NOMO-1 treated with dmso at 0.1 percent for 144 hours (cell line): ENCODE data around the gene TXK.

Experiments used
- DNase-seq: peaks from one replicate; lab custom pipeline; 2025; ENCODE audit not compliant: unreplicated experiment; lab: John Stamatoyannopoulos, UW

Gene TXK

DNA sequence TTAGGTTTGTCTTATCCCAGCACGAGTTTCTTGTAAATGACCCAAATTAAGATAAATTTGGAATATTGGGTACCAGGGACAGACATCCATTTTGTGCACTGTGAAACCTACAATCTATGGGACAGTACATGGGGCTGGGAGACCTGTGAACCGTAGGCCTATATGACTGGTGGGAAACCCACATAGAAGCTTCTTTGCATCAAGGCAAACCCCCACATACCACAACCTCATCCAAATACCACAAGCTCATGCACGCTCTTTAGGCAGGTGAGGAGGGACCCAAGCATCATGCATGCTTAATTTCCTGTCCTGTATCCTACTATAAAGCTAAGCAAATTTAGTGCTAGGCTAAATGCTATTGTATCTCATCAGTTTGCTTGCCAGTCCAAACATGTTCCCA is 69.7 kb downstream of the TXK start:
- no peak for DNase-seq

DNA sequence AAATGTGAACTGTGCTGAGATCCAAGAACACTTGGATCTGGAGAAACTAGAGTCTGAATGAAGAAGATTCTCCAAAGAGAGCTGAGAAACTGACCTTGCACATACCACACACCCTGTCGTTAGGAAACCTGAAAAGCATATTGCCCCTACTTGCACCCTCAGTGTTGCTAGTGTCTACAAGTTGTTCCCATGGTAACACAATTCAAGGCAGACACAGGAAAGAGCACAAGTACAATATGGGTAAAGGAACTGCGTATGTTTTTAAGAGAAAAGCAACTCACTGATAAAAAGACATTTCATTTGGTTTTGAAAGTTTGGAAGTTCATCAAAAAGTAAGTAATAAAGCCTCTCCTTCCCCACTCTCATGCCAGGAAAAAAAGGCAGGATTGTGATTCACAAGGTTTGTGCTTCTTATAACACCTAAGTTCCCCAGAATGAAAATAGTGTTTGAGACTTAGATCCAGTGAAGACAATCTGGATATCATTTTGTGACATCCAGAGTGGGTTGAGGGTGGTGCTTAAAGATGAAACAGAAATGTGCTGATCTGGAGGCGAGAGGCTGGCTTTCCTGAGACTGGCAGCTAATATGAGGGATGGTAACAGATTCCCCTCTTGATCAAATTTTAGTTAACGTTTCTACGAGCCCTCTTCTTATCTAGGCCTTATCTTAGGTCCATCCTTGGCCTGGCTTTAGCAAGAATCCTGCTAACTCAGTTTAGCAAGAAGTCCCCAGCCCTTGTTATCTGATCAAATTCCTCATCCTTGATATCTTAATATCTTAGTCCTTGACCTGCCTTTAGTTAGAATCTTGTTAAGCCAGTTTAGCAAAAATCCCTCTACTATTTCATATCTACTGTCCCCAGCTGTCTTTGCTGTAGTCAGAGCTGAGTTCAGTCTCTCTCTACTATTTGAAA is 75.2 kb downstream of the TXK start:
- DNase-seq, result no peak

DNA sequence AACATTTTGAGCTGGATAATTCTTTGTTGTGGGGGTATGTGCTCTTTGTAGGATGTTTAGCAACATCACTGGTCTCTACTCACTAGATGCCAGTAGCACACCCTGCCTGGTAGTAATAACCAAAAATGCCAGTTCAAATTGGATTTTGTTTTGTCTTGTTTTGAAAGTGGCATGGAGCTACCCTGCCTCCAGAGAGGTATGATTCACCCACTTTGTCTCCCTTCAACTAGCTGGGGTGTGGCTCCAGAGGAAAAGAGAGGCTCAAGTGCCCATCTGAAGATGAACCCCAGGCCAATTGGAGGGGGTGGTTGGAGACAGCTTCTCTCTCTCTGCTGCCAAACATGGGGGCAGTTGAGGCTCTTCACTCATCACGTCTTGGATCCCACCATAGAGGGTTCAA is 83.0 kb downstream of the TXK start:
- no peak for DNase-seq

DNA sequence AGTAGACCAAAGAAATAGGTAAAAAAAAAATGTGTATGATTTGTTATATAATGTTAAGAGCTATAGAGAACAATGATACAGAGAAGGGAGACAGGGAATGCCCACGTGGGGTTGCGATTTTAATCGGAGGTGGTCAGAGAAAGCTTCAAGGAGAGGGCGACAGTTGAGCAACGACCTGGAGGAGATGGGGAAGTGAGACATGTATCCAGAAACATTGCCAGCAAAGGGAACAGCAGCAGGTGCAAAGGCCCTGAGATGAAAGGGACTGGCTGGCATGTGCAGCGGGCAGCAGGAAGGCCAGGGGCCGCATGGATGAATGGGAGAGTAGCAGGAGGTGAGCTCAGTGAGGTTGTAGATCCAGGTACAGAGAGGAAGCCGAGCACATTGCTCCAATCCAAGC is 84.6 kb downstream of the TXK start:
- DNase-seq, result no peak

DNA sequence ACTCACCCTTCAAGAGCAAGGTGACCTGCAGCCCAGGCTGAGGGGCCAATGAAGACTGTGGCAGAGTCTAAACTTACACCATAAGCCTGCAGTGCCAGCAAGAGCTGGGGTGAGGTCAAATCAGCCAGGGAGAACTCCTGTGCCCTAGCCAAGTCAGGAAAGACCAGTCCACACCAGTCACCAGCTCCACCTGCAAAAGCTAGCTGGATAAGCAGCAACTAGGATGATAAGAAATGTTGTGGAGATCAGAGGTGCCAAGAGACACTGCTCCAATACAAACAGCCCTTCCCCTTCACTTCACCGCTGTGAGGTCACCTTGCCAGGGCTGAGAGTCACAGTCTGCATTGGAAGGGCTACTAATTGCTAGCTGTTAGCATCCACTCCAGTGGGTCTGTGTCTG is 86.2 kb downstream of the TXK start:
- DNase-seq, result no peak

DNA sequence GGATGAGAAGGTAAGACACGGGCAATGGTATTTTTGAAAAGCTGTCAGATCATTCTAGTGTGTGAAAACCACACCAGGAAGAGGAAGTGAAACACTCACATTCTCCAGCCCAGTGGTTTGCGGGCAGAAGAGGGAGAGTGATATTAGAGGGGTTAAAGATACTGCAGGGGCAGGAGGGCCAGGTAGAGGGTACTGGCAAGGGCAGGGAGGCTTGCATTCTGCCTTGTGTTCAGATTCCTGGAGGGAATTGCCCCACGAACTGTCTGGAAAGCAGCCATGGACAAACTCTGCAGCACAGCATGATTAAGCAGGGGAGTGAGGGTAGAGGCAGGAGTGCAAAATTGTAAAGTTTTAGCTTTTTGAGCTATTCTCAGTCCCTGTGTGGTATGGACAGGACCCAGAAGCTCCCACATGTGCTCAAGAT is 86.6 kb downstream of the TXK start:
- peak; percentile 79 for DNase-seq

DNA sequence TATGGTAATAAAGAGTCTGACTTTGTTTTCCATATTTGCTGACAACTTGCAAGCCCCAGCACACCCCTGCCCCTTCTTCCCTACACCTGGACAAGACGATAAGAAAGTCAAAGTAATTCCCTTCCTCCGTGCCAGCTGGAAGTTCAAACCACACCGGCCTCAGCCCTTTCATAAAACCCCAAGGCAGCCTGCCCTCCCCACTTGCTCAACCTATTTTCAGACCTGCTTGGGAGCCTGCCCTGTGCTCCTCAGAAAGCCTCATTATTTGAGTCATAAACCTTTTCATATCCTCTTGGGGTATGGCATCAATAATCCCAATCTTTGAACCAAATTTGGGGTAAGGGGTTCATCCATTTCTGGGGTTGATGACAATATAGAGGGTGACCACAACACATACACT is 88.0 kb downstream of the TXK start:
- no peak for DNase-seq

DNA sequence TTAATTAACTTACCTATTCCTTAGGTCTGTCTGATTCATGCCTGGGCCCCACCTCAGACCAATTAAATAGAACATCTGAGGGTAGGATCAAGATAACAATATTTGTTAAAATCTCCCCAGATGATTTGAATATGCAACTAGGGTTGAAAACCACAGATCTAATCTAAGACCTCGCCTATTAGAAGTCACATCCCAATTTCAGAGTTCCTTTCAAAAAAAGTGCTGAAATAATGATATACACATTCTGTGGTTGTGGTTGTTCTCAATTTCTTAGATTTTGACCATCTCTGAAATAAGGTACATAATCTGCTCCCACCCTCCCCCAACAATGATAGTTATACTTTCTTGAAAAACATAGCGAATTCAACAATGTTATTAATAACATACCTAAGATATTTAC is 89.8 kb downstream of the TXK start:
- no peak for DNase-seq

DNA sequence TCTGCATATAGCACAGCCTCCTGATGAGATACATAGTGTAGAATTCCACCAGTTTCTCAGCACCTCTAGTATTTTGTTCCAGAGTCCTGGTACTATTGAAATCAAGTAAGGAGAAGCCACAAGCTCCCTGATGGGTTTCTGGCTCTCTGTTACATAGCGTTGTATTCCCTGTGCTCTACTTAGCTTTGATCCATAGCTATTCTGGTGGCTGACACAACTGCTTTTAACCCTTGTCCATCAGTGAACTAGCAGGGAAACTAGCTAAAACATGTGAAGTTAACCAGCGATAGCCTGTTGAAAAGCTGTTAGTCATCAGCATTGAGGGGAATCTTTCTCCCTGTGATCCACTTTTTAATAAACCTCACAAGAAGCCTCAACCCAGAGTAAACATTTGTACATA is 90.5 kb downstream of the TXK start:
- no peak for DNase-seq

DNA sequence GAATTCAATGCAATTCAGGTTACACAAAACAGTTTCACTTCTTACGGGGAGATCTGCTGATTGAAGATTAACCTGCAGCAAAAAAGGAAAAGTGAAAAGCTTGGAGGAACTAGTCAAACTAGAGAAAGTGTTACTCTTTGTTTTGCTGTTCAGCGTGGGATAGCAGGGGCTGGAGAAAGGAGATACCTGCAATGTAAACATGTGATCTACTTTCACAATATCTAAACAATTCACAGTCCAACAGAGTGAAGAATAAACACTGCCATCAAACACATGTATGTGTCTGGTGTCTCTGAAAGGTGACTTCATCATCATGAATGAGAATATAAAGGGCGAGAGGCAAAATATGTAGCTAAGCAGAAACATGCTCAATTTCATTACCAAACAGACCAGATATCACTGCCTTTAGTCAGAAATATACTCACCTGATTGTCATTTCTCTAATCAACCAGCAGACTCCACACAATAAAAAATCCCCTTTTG is 91.0 kb downstream of the TXK start:
- no peak for DNase-seq

DNA sequence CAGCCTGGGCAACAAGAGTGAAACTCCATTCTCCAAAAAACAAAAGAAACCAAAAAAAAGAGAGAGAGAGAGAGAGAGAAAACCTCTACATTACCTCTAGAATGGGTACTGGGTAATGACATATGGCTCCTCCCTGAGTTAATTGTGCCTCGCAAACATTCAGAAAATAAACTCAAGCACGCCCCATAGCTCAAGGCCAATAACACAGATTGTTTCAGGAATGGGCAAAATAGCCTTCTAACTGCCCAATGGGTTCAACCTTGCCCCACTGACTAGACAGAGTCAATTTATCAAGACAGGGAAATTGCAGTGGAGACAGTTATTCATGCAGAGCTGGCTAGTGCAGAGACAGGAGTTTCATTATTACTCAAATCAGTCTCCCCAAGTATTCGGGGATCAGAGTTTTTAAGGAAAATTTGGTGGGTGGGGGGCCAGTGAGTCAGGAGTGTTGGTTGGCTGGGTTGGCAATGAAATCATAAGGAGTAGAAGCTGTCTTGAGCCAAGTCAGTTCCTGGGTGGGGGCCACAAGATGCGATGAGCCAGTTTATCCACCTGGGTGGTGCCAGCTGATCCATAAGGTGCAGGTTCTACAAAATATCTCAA is 92.4 kb downstream of the TXK start:
- DNase-seq, result no peak

DNA sequence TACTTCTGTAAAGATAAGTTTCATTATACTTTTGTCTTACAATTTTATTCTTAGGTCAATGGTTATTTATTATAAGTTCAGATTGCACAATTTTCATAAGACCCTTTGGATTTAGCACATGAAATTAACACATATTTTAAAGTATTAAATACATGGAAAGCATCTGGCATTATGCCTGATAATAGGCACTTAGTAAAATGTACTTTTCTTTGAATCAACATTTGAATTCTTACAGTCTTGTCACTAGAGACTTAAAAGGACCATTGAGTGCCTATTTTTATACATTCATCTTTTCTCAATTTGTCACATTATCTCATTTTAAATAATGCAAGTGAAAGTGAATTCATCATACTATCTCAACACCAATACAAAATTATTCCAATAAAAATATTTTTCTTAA is 94.5 kb downstream of the TXK start:
- no peak for DNase-seq

DNA sequence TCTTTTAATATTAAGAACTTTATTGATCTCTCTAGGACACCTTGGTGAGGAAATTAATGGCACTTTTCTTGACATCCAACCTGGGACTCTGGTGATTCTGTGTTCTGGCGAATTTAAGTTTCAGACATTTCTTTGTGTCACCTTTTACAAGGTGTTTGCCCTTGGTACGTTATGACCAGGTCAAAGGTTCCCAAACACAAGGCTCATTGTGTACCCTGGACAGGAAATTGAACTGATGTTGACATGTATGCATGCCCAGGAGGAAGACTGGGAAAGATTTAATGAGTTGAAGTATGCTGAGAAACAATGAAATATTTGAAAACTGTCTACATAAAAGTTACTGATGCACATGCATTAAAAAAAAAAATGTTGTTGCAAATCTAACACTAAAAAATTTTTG is 95.4 kb downstream of the TXK start:
- DNase-seq, result no peak

DNA sequence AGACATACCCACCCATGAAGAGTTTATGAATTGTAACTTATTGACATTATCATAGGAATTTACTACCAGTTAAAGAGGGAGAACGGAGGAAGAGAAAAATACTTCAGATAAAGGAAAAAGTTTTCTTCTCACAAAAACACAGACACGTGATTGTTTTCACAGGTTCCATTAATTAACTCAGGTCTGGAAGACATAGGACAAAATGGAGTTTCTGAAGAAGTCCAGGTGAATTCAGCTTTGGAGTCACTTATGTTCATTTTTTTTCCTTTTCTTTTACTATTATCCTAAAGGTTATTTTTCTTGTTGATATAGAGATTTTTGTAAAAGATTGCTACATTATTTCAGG is 97.0 kb downstream of the TXK start:
- no peak for DNase-seq

DNA sequence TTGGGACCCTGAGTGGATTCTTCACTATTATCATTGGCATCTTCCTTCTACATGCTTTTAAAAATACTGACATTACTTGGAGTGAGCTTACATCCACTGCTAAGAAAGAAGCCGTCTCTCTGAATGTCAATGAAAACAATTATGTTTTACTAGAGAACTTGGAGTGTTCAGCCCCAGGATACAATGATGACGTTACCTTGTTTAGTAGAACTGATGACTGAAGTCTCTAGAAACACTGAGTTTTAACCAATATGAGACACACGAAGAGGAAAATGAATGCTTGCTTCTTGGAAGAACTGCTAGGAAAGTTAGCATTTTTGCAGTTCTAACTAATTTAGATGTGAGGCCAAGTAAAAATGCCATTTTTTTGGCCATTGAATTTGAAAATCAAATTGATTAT is 98.1 kb downstream of the TXK start:
- DNase-seq, result no peak

DNA sequence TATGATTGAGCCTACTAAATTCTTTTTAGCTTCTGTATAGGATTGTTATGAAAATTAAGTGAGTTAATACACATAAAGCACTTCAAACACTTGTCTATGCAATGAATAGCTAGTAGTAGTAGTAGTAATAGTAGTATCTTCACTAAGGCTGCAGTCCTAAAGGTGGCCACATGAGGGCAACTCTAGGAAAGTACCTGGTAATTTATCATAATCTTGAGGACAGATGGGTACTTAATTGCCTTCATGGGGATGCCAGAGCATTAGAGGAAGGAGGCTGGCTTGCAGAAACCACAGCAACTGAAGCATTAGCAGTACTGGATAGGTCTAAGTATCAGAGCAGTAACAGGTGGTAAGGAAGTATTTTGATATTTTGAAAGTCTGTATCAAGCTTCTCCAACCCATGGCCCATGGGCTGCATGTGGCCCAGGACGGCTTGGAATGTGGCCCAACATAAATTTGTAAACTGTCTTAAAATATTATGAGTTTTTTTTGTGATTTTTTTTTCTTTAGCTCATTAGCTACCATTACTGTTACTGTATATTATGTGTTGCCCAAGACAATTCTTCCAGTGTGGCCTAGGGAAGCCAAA is 100.1 kb downstream of the TXK start:
- DNase-seq, result peak; percentile 60

DNA sequence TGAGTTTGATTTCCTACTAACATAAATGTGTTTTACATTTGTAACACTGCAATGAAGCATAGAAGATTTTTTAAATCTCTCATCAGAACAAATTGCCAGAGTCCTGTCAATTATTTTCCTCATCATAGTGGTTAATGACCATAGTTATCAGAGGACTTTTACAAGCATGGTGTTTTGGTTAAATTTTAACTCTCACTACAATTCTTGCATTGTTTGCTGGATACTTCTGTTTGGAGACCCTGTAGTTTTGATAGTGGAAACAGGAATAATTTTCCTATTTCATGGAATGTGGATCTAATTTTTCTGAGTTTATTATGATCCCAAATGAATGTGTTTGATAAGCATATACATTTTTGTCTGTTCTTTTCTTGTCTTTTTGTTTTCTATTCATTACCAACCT is 100.6 kb downstream of the TXK start:
- no peak for DNase-seq

DNA sequence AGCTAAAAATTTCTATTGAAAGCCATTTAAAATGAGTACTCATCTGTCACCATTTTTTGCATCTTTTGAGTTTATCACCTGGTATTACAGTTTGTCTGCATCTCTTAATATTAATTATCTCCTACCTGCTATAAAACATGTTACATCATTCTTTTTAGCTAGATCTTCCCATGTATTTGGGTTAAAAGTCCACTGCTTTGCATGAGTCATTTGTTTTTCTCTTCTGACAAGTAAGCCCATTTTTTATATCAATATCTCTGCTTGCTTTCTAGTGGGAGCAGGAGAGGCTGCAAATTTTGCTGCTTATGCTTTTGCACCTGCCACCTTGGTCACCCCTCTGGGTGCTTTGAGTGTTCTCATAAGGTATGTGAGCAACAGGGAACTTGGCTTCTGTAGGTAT is 101.3 kb downstream of the TXK start:
- no peak for DNase-seq

DNA sequence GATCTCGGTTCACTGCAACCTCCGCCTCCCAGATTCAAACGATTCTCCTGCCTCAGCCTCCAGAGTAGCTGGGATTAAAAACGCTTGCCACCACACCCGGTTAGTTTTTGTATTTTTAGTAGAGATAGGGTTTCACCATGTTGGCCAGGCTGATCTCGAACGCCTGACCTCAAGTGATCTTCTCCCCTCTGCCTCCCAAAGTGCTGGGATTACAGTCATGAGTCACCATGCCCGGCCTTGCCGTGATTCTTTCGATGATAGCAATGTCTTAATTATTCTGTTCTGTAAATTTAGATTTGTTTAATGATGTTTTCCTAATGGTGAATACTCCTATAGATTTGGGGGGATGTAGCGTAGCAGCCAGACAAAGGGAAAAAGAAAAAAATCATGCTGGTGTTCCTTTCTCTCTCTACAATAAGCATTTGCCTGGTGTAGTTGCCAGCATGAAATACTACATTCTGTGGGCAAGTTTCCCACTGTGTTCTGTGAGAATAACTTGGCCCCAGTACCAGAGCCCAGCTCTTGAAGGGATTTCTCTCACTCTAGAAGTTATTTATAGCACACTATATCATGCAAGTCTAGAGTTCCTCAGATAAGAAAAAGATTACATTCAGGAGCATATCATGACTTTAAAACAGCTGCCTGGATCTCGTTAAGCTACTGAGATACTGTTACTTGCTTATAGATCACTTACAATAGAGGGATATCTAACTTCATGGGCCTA is 102.1 kb downstream of the TXK start:
- DNase-seq, result no peak

DNA sequence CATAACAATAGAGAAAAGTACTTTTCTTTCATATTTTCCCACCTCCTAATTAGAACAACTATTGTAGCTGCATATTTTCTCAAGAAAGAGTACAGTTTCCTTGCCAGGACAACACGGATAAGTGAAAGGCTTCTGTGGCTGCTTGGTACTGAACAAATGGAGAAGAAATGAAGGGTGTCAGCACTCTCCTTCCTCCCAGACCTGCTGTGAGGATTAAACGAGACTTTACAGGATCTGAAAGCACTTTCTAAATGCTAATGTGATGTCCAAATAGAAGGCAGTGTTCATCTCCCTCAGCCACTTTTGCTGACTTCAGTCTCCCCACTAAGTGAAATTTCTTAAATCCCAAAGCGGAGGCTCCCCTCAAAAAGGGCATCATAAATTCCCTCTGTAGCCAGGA is 103.6 kb downstream of the TXK start:
- DNase-seq, result no peak

DNA sequence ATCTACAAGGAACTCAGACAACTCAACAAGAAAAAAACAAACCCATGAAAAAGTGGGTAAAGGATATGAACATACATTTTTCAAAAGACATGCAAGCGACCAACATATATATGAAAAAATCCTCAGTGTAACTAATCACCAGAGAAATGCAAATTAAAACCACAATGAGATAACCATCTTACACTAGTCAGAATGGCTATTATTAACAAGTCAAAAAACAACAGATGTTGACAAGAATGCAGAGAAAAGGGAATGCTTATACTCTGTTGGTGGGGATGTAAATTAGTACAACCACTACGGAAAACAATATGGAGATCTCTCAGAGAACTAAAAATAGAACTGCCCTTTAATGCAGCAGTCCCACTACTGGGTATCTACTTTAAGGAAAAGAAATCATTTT is 105.4 kb downstream of the TXK start:
- no peak for DNase-seq

DNA sequence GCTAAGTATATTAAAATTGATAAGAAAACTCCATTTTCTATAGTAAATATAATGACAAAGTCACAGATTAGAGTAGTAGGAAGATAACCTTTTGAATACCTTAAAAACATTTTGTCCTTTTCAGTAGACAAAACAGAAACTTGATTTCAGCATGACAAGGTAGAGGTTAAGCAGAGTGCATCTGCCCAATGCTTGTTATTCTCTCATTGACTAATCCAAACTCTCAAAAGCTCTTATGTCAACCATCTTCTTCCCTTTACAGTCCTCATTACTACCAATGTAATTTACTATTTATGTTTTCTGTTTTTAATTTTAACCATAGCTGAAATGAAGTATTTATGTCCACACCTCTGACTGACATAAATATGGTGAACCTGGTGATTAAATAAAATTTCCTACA is 106.4 kb downstream of the TXK start:
- DNase-seq, result no peak
